Breast epithelium (tissue), 3 donors: Measurements from ENCODE around the gene IL9R.

ENCODE experiments used
- CTCF ChIP-seq, 3 donors: fragments of 450-650 bp; IDR thresholded peaks; one replicate each; pipeline ENCODE4 v1.5.1; 2016 to 2017; ENCODE audit warnings: antibody characterized with exemption in 3 of 3, mild to moderate bottlenecking in 3 of 3, moderate library complexity in 3 of 3
- POLR2A ChIP-seq: fragments of 450-650 bp; IDR thresholded peaks from one replicate; pipeline ENCODE4 v1.6.1; 2016; ENCODE audit warnings: antibody characterized with exemption, mild to moderate bottlenecking, moderate library complexity
- POLR2AphosphoS5 ChIP-seq, 3 donors: sonication (generic); formaldehyde crosslinking; IDR thresholded peaks; one replicate each; pipeline ENCODE4 v1.6.1; 2017; ENCODE audit warnings: antibody characterized with exemption in 3 of 3

- TF ChIP-seq CTCF (IDR thresholded peaks at IDR 0.05), result no peak
- no peak for TF ChIP-seq POLR2AphosphoS5 (IDR thresholded peaks at IDR 0.05)
- no peak for TF ChIP-seq POLR2A
Measured at GRCh38 chrX:156002507-156002906, 5.0 kb downstream of the IL9R start.
